AG04449 (cell line): ENCODE data around the gene RHOC.

Source experiments
- CTCF ChIA-PET: fragments of 350-600 bp; formaldehyde crosslinking; extraction: SDS; loops from one replicate; lab custom pipeline; 2021; ENCODE audit warnings: antibody characterized with exemption; lab: Yijun Ruan, JAX
- POLR2A ChIA-PET: fragments of 400-600, 350-600 bp; formaldehyde crosslinking; extraction: SDS; loops from one replicate; lab custom pipeline; 2020; ENCODE audit warnings: antibody characterized with exemption, inconsistent platforms; lab: Yijun Ruan, JAX
- DNase-seq: peaks from one replicate; pipeline ENCODE4 v3.0.0-alpha.2; 2010; ENCODE audit warnings: low read depth, low spot score
- H3K4me3 ChIP-seq: 2 replicates; pipeline ENCODE4 v1.5.1; 2011; ENCODE audit warnings: low read depth, mild to moderate bottlenecking, control low read depth, low read length
- CTCF ChIP-seq: IDR thresholded peaks from one replicate; pipeline ENCODE4 v1.5.1; 2011; ENCODE audit warnings: mild to moderate bottlenecking, moderate library complexity, low read length, control low read depth, inconsistent platforms; ENCODE audit not compliant: insufficient read depth; ENCODE audit errors: missing control alignments

RHOC gene

GRCh38 chr1:112665857-112666256 is 41.1 kb downstream of the RHOC start:
- CTCF ChIA-PET: interaction anchor here (0.8 kb wide), 1 partner anchor 275 kb away, joined by 3 read pairs; no protein-coding TSS in a partner anchor
- DNase-seq: no peak
- POLR2A ChIA-PET: no interaction called here
- TF ChIP-seq CTCF: no peak
- no peak overlapping the region for H3K4me3 ChIP-seq

- no peak overlapping the region for H3K4me3 ChIP-seq
- ChIA-PET POLR2A (interaction anchor here (1.1 kb wide), 1 partner anchor 24 kb away, joined by 3 read pairs; the partner anchor contains the start of gene MOV10), CTCF (interaction anchor here (0.6 to 1.8 kb wide), 8 partner anchors 9 to 262 kb away, joined by 3 to 8 read pairs (median 4); a partner anchor contains a TSS)
- DNase-seq: no peak
- TF ChIP-seq CTCF: no peak
Measured at GRCh38 chr1:112651205-112651604, 55.7 kb downstream of the RHOC start.
